Epithelial cell of proximal tubule (primary cell): ENCODE results near the gene GPR142. TPM values are rescaled to one million over a fixed set of nuclear protein-coding genes. Genes with fewer than 3 reads are reported as not detected.

ENCODE experiments used
- DNase-seq: peaks from one replicate; pipeline ENCODE4 v3.0.0-alpha.2; 2011; ENCODE audit warnings: low read depth
- H3K4me3 ChIP-seq: 2 replicates; pipeline ENCODE4 v1.5.1; 2011; ENCODE audit warnings: low read depth, mild to moderate bottlenecking, low read length
- CTCF ChIP-seq: conservative IDR thresholded peaks from 2 replicates; pipeline ENCODE4 v1.5.1; 2012; ENCODE audit warnings: low read depth, mild to moderate bottlenecking, low read length
- total RNA-seq: library from RNA; depleted of rRNA; stranded (reverse); fragments of >200 nt; gene quantifications from 2 replicates; pipeline ENCODE4 v1.2.3, GENCODE V29; 2015

GPR142 gene
- total RNA-seq, 1 donor from 2014 or later: not detected

GRCh38 chr17:74419928-74420411 lies 52.7 kb downstream of the GPR142 start:
- TF ChIP-seq CTCF: no peak
- no peak for DNase-seq

More at GRCh38 chr17:74419928-74420411, 52.7 kb downstream of the GPR142 start:
- H3K4me3 ChIP-seq: no peak overlapping the region

Other genes starting within 250 kb of the GPR142 start
- gene RPL38, start 163.8 kb upstream of the GPR142 start, total RNA-seq: 617 and 721 TPM in 2 replicates
- 0.29 and 1.2 TPM in 2 replicates for gene TTYH2, start 153.9 kb upstream of the GPR142 start, total RNA-seq
- gene DNAI2, start 93.3 kb upstream of the GPR142 start, total RNA-seq: not detected in 2 replicates
- gene KIF19, start 41.3 kb upstream of the GPR142 start, total RNA-seq: not detected in 2 replicates
- gene BTBD17, start 5.6 kb upstream of the GPR142 start, total RNA-seq: not detected in 2 replicates
- 48.3 and 61.7 TPM in 2 replicates for gene GPRC5C, start 64.6 kb downstream of the GPR142 start, total RNA-seq
- gene CD300A, start 99.1 kb downstream of the GPR142 start, total RNA-seq: not detected in 2 replicates
- not detected in 2 replicates for gene CD300LB, start 164.0 kb downstream of the GPR142 start, total RNA-seq
- 0.06 TPM in 1 of 2 replicates, not detected in the other for gene CD300C, start 178.6 kb downstream of the GPR142 start, total RNA-seq
- gene CD300H, start 200.0 kb downstream of the GPR142 start, total RNA-seq: not detected in 2 replicates
- gene CD300LD, start 224.8 kb downstream of the GPR142 start, total RNA-seq: not detected in 2 replicates